ENCODE data around the gene ZNF586. TPM values are rescaled to one million over a fixed set of nuclear protein-coding genes. Genes with fewer than 3 reads are reported as not detected.

The ZNF586 gene
- total RNA-seq = 10 to 100 TPM; 24.0 to 33.3 (median 28.2) TPM
- 48.8 TPM for total RNA-seq (2013)

DNA sequence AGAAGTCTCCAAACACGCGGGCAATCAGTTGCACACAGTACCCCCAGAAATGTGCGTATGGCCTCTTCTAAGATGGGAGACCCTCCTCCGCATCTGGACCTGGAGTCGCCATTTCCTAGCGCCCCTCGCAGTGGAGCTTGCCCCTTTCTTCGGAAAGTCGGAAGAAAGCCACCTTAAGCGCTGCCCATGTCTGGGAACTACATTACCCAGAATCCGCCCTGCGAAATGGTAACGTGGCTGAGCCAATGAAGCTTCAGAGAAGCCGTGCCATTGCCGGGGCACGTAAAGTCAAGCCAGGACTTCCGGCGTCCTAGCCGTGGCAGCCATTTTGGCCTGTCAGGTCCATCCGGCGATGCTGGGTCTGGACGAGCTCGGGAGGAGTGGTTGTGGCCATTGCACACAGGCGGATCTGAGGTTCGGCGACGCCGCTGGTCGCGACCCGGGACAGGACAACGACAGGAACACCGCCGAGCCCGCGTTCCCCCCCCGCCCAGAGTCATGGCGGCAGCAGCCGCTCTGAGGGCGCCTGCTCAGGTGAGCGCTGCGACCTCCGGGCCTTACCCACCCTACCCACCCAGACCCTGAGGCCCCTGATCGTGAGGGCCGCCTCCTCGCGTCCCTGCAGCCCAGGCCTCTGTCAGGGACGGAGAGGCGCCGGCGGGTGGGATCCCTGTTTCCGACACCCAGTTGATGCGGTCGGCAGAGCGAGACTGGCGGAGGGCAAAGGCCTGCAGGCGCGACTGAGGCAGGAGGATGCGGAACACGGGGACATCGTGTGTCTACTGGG is at the start of gene ZNF586:
Gene ZNF586 (plus strand): TSS at position 332 of the 787 bp plus-strand sequence. CDS start 167 bp downstream, at position 499.
- TF ChIP-seq, protein P1, sequence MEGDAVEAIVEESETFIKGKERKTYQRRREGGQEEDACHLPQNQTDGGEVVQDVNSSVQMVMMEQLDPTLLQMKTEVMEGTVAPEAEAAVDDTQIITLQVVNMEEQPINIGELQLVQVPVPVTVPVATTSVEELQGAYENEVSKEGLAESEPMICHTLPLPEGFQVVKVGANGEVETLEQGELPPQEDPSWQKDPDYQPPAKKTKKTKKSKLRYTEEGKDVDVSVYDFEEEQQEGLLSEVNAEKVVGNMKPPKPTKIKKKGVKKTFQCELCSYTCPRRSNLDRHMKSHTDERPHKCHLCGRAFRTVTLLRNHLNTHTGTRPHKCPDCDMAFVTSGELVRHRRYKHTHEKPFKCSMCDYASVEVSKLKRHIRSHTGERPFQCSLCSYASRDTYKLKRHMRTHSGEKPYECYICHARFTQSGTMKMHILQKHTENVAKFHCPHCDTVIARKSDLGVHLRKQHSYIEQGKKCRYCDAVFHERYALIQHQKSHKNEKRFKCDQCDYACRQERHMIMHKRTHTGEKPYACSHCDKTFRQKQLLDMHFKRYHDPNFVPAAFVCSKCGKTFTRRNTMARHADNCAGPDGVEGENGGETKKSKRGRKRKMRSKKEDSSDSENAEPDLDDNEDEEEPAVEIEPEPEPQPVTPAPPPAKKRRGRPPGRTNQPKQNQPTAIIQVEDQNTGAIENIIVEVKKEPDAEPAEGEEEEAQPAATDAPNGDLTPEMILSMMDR (IDR thresholded peaks at IDR 0.05) = no peak
- Histone ChIP-seq H3K4me1 (ENCODE audit: control insufficient read depth, insufficient read depth, low read length) (peaks cover 26% of the 10 kb centered on the region), H3K9me3 (ENCODE audit: control insufficient read depth, insufficient read depth, low read length) (peaks cover 23% of the 10 kb centered on the region), H3K36me3 (ENCODE audit: control insufficient read depth, insufficient read depth, low read length) (peaks cover 2% of the 10 kb centered on the region), H3K4me3 (ENCODE audit: low read length) (peak within 1 kb of the TSS; percentile 91), H3K27ac (ENCODE audit: low read length) (peak within 1 kb of the TSS; percentile 90), H3K27me3 (ENCODE audit: control insufficient read depth, insufficient read depth, low read length) (no peaks in the 10 kb centered on the region)
- Mint-ChIP-seq H3K27ac (peak within 1 kb of the TSS; percentile 88 to 93), H3K4me3 (peak within 1 kb of the TSS; percentile 95), H3K36me3 (peaks cover 25% of the 10 kb centered on the region), H3K4me1 (peaks cover 40 to 43% of the 10 kb centered on the region in 2 donors), H3K27me3 (ENCODE audit: low read depth in 2 of 2) (no peaks in the 10 kb centered on the region), H3K9me3 (peaks cover 2 to 5% of the 10 kb centered on the region in 2 donors)
- DNase-seq (peak; percentile 78 to 94), ATAC-seq (peak; percentile 99 to 100 (median 99))
- intact Hi-C loops (cut with micrococcal nuclease) = loop anchor here (1.0 kb wide), 3 partner anchors 23 to 414 kb away; partner anchors contain the start of genes ZNF274, ZNF552 and ZNF776
- 3% methylated on average over 61 of the region's 61 CpGs for WGBS (ENCODE audit: insufficient coverage)

DNA sequence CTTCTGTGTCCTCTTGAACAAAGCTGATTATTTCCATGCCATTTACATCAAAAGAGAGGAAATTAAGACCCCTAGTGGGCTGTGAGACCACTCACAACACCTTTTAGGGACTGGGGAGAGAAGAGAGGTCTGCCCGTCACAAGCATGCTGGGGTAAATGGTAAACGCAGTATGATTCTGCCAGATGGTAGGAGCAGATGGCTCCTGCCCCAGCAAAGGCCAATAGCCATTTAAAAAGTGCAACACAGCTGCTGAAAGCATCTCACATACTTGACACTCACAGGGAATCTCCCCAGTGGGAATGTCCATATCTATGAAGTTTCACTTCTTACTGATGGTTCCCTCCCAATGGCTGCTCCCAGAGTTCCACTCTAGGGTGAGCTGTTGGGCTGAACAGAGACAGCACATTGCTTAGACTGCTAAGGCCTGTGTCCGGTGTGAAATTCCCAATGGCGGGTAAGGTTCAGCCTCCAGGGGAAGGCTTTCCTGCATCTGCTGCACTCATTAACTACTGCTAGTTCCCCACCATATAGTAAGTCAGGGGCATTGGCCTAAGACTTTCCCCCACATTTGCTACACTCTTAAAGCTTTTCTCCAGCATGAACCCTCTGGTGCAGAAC is 49.5 kb upstream of the ZNF586 start:
- H3K9me3 Mint-ChIP-seq = peaks cover 10 to 12% of the 10 kb centered on the region in 2 donors
- WGBS (ENCODE audit: insufficient coverage) = 99% methylated on average over 4 of the region's 4 CpGs
- no peaks in the 10 kb centered on the region for H3K27me3 ChIP-seq (ENCODE audit: control insufficient read depth, insufficient read depth, low read length)
- H3K27me3 Mint-ChIP-seq (ENCODE audit: low read depth in 2 of 2) = no peaks in the 10 kb centered on the region
- TF ChIP-seq, protein P1 (IDR thresholded peaks at IDR 0.05) = no peak
- intact Hi-C loops (cut with micrococcal nuclease) = no loop called here
- H3K4me1 Mint-ChIP-seq = peaks cover 5 to 14% of the 10 kb centered on the region in 2 donors
- H3K36me3 Mint-ChIP-seq = peaks cover 78% of the 10 kb centered on the region
- DNase-seq = no peak
- H3K36me3 ChIP-seq (ENCODE audit: control insufficient read depth, insufficient read depth, low read length) = peaks cover 34% of the 10 kb centered on the region
- H3K9me3 ChIP-seq (ENCODE audit: control insufficient read depth, insufficient read depth, low read length) = peaks cover 70% of the 10 kb centered on the region
- H3K27ac ChIP-seq (ENCODE audit: low read length) = no peak overlapping the region
- no peak for ATAC-seq
- H3K27ac Mint-ChIP-seq = no peak overlapping the region
- H3K4me1 ChIP-seq (ENCODE audit: control insufficient read depth, insufficient read depth, low read length) = no peaks in the 10 kb centered on the region
- H3K4me3 Mint-ChIP-seq = no peak overlapping the region
- H3K4me3 ChIP-seq (ENCODE audit: low read length) = no peak overlapping the region

DNA sequence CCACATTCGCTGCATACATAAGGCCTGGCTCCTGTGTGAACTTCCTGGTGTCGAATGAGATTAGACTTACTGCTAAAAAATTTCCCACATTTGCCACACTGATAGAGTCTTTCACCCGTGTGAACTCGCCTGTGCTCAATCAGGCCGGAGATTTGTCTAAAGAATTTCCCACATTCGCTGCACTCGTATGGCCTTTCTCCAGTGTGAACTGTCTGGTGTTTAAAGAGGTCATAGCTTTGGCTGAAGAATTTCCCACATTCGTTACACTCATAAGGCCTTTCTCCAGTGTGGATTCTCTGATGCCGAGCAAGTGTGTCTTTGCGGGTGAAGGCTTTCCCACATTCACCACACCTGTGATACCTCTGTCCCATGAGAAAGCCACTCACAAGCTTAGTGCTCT is 48.6 kb upstream of the ZNF586 start:
- intact Hi-C loops (cut with micrococcal nuclease) = no loop called here
- H3K36me3 ChIP-seq (ENCODE audit: control insufficient read depth, insufficient read depth, low read length) = peaks cover 34% of the 10 kb centered on the region
- no peaks in the 10 kb centered on the region for H3K27me3 ChIP-seq (ENCODE audit: control insufficient read depth, insufficient read depth, low read length)
- no peak overlapping the region for H3K4me3 Mint-ChIP-seq
- H3K4me1 Mint-ChIP-seq = peaks cover 5 to 16% of the 10 kb centered on the region in 2 donors
- peaks cover 8 to 12% of the 10 kb centered on the region in 2 donors for H3K9me3 Mint-ChIP-seq
- H3K4me1 ChIP-seq (ENCODE audit: control insufficient read depth, insufficient read depth, low read length) = no peaks in the 10 kb centered on the region
- no peak overlapping the region for H3K4me3 ChIP-seq (ENCODE audit: low read length)
- TF ChIP-seq, protein P1 (IDR thresholded peaks at IDR 0.05) = no peak
- H3K27ac Mint-ChIP-seq = no peak overlapping the region
- peaks cover 75% of the 10 kb centered on the region for H3K36me3 Mint-ChIP-seq
- no peak for ATAC-seq
- no peak overlapping the region for H3K27ac ChIP-seq (ENCODE audit: low read length)
- 99% methylated on average over 10 of the region's 10 CpGs for WGBS (ENCODE audit: insufficient coverage)
- H3K27me3 Mint-ChIP-seq (ENCODE audit: low read depth in 2 of 2) = no peaks in the 10 kb centered on the region
- H3K9me3 ChIP-seq (ENCODE audit: control insufficient read depth, insufficient read depth, low read length) = peaks cover 64% of the 10 kb centered on the region
- DNase-seq = no peak
